Prostate gland (tissue), 2 donors: ENCODE measurements around the gene MAP4K3.

Source experiments
- CTCF ChIP-seq, 4 experiments: fragments of 200-600 bp in 2 of 4; fragments of 450-650 bp in 2 of 4; sonication (generic) in 2 of 4; IDR thresholded peaks; 1 replicate in 3 of 4; 2 replicates in 1 of 4; pipeline ENCODE4 v1.5.1; 2016 to 2019; ENCODE audit warnings: antibody characterized with exemption in 4 of 4, mild to moderate bottlenecking in 2 of 4, moderate library complexity in 2 of 4
- POLR2A ChIP-seq: fragments of 450-650 bp; IDR thresholded peaks from one replicate; pipeline ENCODE4 v1.6.1; 2016; ENCODE audit warnings: antibody characterized with exemption, mild to moderate bottlenecking
- POLR2AphosphoS5 ChIP-seq: sonication (generic); formaldehyde crosslinking; IDR thresholded peaks from one replicate; pipeline ENCODE4 v1.6.1; 2017; ENCODE audit warnings: antibody characterized with exemption

GRCh38 chr2:39386064-39386463 is 51.0 kb downstream of the MAP4K3 start:
- TF ChIP-seq CTCF (IDR thresholded peaks at IDR 0.05) (no peak), POLR2A (no peak), POLR2AphosphoS5 (no peak)
